GM03348 (cell line): ENCODE data around the gene ZNF282.
"Not testable (repeated sequence)": the region's sequence is repeated elsewhere in the genome, so short reads cannot be mapped to it uniquely, and the experiment has no call there.

Source experiments
- DNase-seq: peaks from one replicate; pipeline ENCODE4 v3.0.0; 2012; ENCODE audit warnings: low spot score

Gene ZNF282

GRCh38 chr7:149225656-149226055 is 30.3 kb downstream of the ZNF282 start:
- DNase-seq: no peak

- DNase-seq: not testable (repeated sequence)
These were observed 31.0 kb downstream of the ZNF282 start for GRCh38 chr7:149226366-149226765.

GRCh38 chr7:149226840-149227494 is 31.6 kb downstream of the ZNF282 start:
- DNase-seq: no peak

- DNase-seq: no peak
These were observed 33.6 kb downstream of the ZNF282 start for GRCh38 chr7:149228831-149229471.

- DNase-seq: no peak
These were observed 34.2 kb downstream of the ZNF282 start for GRCh38 chr7:149229526-149229925.

- DNase-seq: no peak
These were observed 37.0 kb downstream of the ZNF282 start for GRCh38 chr7:149232362-149232761.

GRCh38 chr7:149233655-149234204 is 38.4 kb downstream of the ZNF282 start:
- peak; percentile 77 for DNase-seq

GRCh38 chr7:149237502-149237901 is 42.2 kb downstream of the ZNF282 start:
- DNase-seq: no peak

- DNase-seq: no peak
These were observed 42.7 kb downstream of the ZNF282 start for GRCh38 chr7:149238051-149238450.

GRCh38 chr7:149239345-149240143 is 44.2 kb downstream of the ZNF282 start, which contains the start of gene ZNF212:
Gene ZNF212, plus strand, starts transcription at chr7:149239651. Its CDS starts 128 bp downstream, at chr7:149239779.
- DNase-seq: peak; percentile 98

GRCh38 chr7:149240637-149241036 is 45.3 kb downstream of the ZNF282 start:
- DNase-seq: no peak

- no peak for DNase-seq
These were observed 46.4 kb downstream of the ZNF282 start for GRCh38 chr7:149241696-149242095.

- DNase-seq: no peak
These were observed 49.9 kb downstream of the ZNF282 start for GRCh38 chr7:149245244-149245643.

- DNase-seq: no peak
These were observed 50.4 kb downstream of the ZNF282 start for GRCh38 chr7:149245744-149246143.

GRCh38 chr7:149248777-149249176 is 53.4 kb downstream of the ZNF282 start:
- DNase-seq: no peak

- not testable (repeated sequence) for DNase-seq
These were observed 54.8 kb downstream of the ZNF282 start for GRCh38 chr7:149250151-149250550.

- DNase-seq: not testable (repeated sequence)
These were observed 56.2 kb downstream of the ZNF282 start for GRCh38 chr7:149251518-149251917.

- no peak for DNase-seq
These were observed 57.0 kb downstream of the ZNF282 start for GRCh38 chr7:149252378-149252777.

GRCh38 chr7:149253665-149254064 is 58.3 kb downstream of the ZNF282 start:
- no peak for DNase-seq

- DNase-seq: no peak
These were observed 59.0 kb downstream of the ZNF282 start for GRCh38 chr7:149254181-149254858.

GRCh38 chr7:149255174-149255573 is 59.8 kb downstream of the ZNF282 start:
- no peak for DNase-seq

GRCh38 chr7:149256568-149256967 is 61.2 kb downstream of the ZNF282 start:
- no peak for DNase-seq
